ENCODE data around the gene BCL2L11. TPM values are rescaled to one million over a fixed set of nuclear protein-coding genes. Genes with fewer than 3 reads are reported as not detected.

The BCL2L11 gene
- total RNA-seq, 4 donors from 2014 or later: 8.8 to 41.8 (median 36.1) TPM

DNA sequence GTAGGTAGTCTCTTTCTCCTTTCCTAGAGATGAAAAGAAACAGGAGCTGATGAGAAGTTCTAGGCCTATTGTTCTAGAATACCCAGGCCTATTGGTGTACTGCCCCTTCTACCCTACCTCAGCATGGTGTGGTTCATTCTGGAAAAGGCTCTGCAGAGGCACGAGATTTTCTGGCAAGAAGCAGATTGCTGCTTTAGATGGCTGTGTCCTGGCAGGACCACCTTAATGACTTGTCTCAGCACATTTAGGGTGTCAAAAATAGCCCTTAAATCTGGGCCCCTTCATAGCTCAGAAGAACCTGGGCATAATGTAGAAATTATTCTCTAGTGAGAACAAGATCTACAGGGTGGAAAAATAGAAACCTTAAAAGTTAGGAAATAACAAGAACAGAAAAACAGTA lies 87.9 kb downstream of the BCL2L11 start:
- 67 to 100% methylated on average over 1 of the region's 1 CpG for WGBS, 2 donors (ENCODE audit: low coverage in 1 of 2)
- H3K27ac ChIP-seq: no peak overlapping the region
- no peak for TF ChIP-seq EP300 (IDR thresholded peaks at IDR 0.05; ENCODE audit: low read depth)
- TF ChIP-seq POLR2A (IDR thresholded peaks at IDR 0.05): no peak
- TF ChIP-seq POLR2AphosphoS5 (IDR thresholded peaks at IDR 0.05): no peak
- TF ChIP-seq, protein P1, sequence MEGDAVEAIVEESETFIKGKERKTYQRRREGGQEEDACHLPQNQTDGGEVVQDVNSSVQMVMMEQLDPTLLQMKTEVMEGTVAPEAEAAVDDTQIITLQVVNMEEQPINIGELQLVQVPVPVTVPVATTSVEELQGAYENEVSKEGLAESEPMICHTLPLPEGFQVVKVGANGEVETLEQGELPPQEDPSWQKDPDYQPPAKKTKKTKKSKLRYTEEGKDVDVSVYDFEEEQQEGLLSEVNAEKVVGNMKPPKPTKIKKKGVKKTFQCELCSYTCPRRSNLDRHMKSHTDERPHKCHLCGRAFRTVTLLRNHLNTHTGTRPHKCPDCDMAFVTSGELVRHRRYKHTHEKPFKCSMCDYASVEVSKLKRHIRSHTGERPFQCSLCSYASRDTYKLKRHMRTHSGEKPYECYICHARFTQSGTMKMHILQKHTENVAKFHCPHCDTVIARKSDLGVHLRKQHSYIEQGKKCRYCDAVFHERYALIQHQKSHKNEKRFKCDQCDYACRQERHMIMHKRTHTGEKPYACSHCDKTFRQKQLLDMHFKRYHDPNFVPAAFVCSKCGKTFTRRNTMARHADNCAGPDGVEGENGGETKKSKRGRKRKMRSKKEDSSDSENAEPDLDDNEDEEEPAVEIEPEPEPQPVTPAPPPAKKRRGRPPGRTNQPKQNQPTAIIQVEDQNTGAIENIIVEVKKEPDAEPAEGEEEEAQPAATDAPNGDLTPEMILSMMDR (IDR thresholded peaks at IDR 0.05): no peak

GRCh38 chr2:111209045-111209514 lies 88.4 kb downstream of the BCL2L11 start:
- intact Hi-C loops (cut with DNase I; ENCODE audit: low total_unique reads): no loop called here
- Histone ChIP-seq H3K9me3 (peaks cover 8 to 12% of the 10 kb centered on the region in 2 donors), H3K4me1 (peaks cover 0 to 3% (median 0%) of the 10 kb centered on the region in 4 donors), H3K27ac (no peak overlapping the region), H3K4me3 (no peak overlapping the region), H3K27me3 (no peaks in the 10 kb centered on the region), H3K36me3 (peaks cover 0 to 2% (median 0%) of the 10 kb centered on the region in 4 donors)
- no peak for TF ChIP-seq POLR2A (IDR thresholded peaks at IDR 0.05)
- TF ChIP-seq, protein P1 (IDR thresholded peaks at IDR 0.05): no peak
- in situ Hi-C loops (cut with MboI; ENCODE audit: low pct_ligation_motif_present in 1 of 4, low pct_unique_long_range_greater_than_20kb in 1 of 4, low sequenced_read_pairs in 3 of 4): no loop called here
- WGBS, 2 donors (ENCODE audit: low coverage in 1 of 2): 67 to 84% methylated on average over 1 of the region's 1 CpG
- no peak for DNase-seq

More for the DNA sequence above, 87.9 kb downstream of the BCL2L11 start:
- no peaks in the 10 kb centered on the region for H3K27me3 ChIP-seq
- peaks cover 4 to 7% of the 10 kb centered on the region in 2 donors for H3K9me3 ChIP-seq
- H3K4me3 ChIP-seq: no peak overlapping the region
- DNase-seq: no peak
- intact Hi-C loops (cut with DNase I; ENCODE audit: low total_unique reads): no loop called here
- H3K4me1 ChIP-seq: peaks cover 0 to 3% (median 0%) of the 10 kb centered on the region in 4 donors
- no peaks in the 10 kb centered on the region for H3K36me3 ChIP-seq
- in situ Hi-C loops (cut with MboI; ENCODE audit: low pct_ligation_motif_present in 1 of 4, low pct_unique_long_range_greater_than_20kb in 1 of 4, low sequenced_read_pairs in 3 of 4): no loop called here

GRCh38 chr2:111210036-111210435 lies 89.3 kb downstream of the BCL2L11 start:
- H3K4me1 ChIP-seq: peaks cover 0 to 3% (median 0%) of the 10 kb centered on the region in 4 donors
- no peak overlapping the region for H3K4me3 ChIP-seq
- peaks cover 17 to 19% of the 10 kb centered on the region in 2 donors for H3K9me3 ChIP-seq
- no peak for DNase-seq
- H3K36me3 ChIP-seq: peaks cover 0 to 5% (median 0%) of the 10 kb centered on the region in 4 donors
- intact Hi-C loops (cut with DNase I; ENCODE audit: low total_unique reads): no loop called here
- whole genome bisulfite sequencing, 2 donors (ENCODE audit: low coverage in 1 of 2): 92 to 97% methylated on average over 1 of the region's 1 CpG
- H3K27me3 ChIP-seq: no peaks in the 10 kb centered on the region
- no peak overlapping the region for H3K27ac ChIP-seq
- TF ChIP-seq EP300 (IDR thresholded peaks at IDR 0.05; ENCODE audit: low read depth): no peak
- TF ChIP-seq, protein P1 (IDR thresholded peaks at IDR 0.05): no peak
- no peak for TF ChIP-seq POLR2A (IDR thresholded peaks at IDR 0.05)
- no peak for TF ChIP-seq POLR2AphosphoS5 (IDR thresholded peaks at IDR 0.05)
- in situ Hi-C loops (cut with MboI; ENCODE audit: low pct_ligation_motif_present in 1 of 4, low pct_unique_long_range_greater_than_20kb in 1 of 4, low sequenced_read_pairs in 3 of 4): no loop called here

DNA sequence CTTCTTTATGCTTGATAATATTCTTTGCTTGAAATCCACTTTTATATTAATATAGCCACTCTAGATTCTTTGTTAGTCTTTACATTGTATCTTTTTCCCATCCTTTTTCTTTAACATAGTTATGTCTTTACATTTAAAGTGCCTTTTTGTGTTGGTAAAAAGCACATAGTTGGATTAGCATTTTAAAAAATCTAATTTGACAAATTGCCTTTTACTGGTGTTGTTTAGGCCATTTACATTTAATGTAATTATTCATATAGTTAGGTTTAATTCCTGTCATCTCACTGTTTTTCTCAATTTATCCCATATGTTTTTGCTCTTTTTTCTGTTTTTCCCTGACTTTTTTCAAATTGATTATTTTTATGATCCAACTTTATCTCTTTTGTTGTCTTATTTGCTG lies 93.2 kb downstream of the BCL2L11 start:
- DNase-seq: no peak
- Histone ChIP-seq H3K4me3 (no peak overlapping the region), H3K4me1 (no peaks in the 10 kb centered on the region), H3K27ac (no peak overlapping the region), H3K27me3 (no peaks in the 10 kb centered on the region), H3K36me3 (peaks cover 0 to 5% (median 0%) of the 10 kb centered on the region in 4 donors), H3K9me3 (peaks cover 17 to 19% of the 10 kb centered on the region in 2 donors)
- in situ Hi-C loops (cut with MboI; ENCODE audit: low pct_ligation_motif_present in 1 of 4, low pct_unique_long_range_greater_than_20kb in 1 of 4, low sequenced_read_pairs in 3 of 4): no loop called here
- TF ChIP-seq, protein P1 (IDR thresholded peaks at IDR 0.05): no peak
- TF ChIP-seq POLR2AphosphoS5 (IDR thresholded peaks at IDR 0.05): no peak
- no peak for TF ChIP-seq POLR2A (IDR thresholded peaks at IDR 0.05)
- TF ChIP-seq EP300 (IDR thresholded peaks at IDR 0.05; ENCODE audit: low read depth): no peak
- intact Hi-C loops (cut with DNase I; ENCODE audit: low total_unique reads): no loop called here

Measured in transverse colon (tissue), 4 donors.